Left ventricle myocardium inferior (tissue), 1 donor: ENCODE results near the gene BANF2. TPM values are rescaled to one million over a fixed set of nuclear protein-coding genes. Genes with fewer than 3 reads are reported as not detected.
A peak's percentile ranks its signal among the peaks of the same experiment; 100 is the strongest.

Source experiments
- DNase-seq: peaks from one replicate; pipeline ENCODE4 v3.0.0-alpha.2; 2020
- H3K27ac ChIP-seq: fragments of 200-600 bp; replicated peaks from 2 replicates; pipeline ENCODE4 v1.8.0; 2021
- H3K27me3 ChIP-seq: fragments of 200-600 bp; 2 replicates; pipeline ENCODE4 v1.8.0; 2021; ENCODE audit warnings: low read depth
- H3K36me3 ChIP-seq: fragments of 200-600 bp; 2 replicates; pipeline ENCODE4 v1.8.0; 2021
- H3K4me1 ChIP-seq: fragments of 200-600 bp; 2 replicates; pipeline ENCODE4 v1.8.0; 2021
- H3K4me3 ChIP-seq: fragments of 200-600 bp; 2 replicates; pipeline ENCODE4 v1.8.0; 2021; ENCODE audit warnings: mild to moderate bottlenecking, moderate library complexity
- H3K9me3 ChIP-seq: fragments of 200-600 bp; replicated peaks from 2 replicates; pipeline ENCODE4 v1.8.0; 2021
- CTCF ChIP-seq: fragments of 200-600 bp; IDR thresholded peaks from 2 replicates; pipeline ENCODE4 v1.8.0; 2021; ENCODE audit warnings: antibody characterized with exemption, mild to moderate bottlenecking, borderline replicate concordance
- intact Hi-C: fragments of 100-400 bp; cut with micrococcal nuclease; formaldehyde crosslinking; loops from one replicate; pipeline ENCODE4 v1.11.0; 2022
- total RNA-seq: library from RNA; stranded (reverse); fragmentation: NEBNext Ultra II Directional; extraction: Animal tissue kit (Norgen Biotek cat#: 25700); gene quantifications from one replicate; pipeline ENCODE4 v1.2.1, GENCODE V29; 2021
- donor health status: DM: no; HTN: yes; CAD: no; lungs with severe emphysema.

Gene BANF2
- total RNA-seq, 1 donor from 2014 or later: not detected

- intact Hi-C loops: no loop called here
- peaks cover 40% of the 10 kb centered on the region for H3K4me1 ChIP-seq
- H3K36me3 ChIP-seq: peaks cover 11% of the 10 kb centered on the region
- H3K9me3 ChIP-seq: peaks cover 7% of the 10 kb centered on the region
- H3K4me3 ChIP-seq: peak overlapping the region; percentile 88
- TF ChIP-seq CTCF: no peak
- DNase-seq: no peak
- no peaks in the 10 kb centered on the region for H3K27me3 ChIP-seq
- H3K27ac ChIP-seq: peak overlapping the region; percentile 98
Observed at GRCh38 chr20:17681726-17682102, 18.1 kb upstream of the BANF2 start.

- peak; percentile 70 for TF ChIP-seq CTCF
- DNase-seq: peak; percentile 99
- Histone ChIP-seq H3K4me3 (peak within 1 kb of the TSS; percentile 88), H3K36me3 (peaks cover 6% of the 10 kb centered on the region), H3K9me3 (peaks cover 10% of the 10 kb centered on the region), H3K4me1 (peaks cover 34% of the 10 kb centered on the region), H3K27me3 (no peaks in the 10 kb centered on the region), H3K27ac (peak within 1 kb of the TSS; percentile 98)
- intact Hi-C loops: no loop called here
Observed at GRCh38 chr20:17682103-17682888, 17.5 kb upstream of the BANF2 start, which contains the start of gene RRBP1. RRBP1 (minus strand) TSS chr20:17682242; CDS start chr20:17660507, 21,735 bp downstream.

GRCh38 chr20:17682889-17683198 lies 16.9 kb upstream of the BANF2 start:
- intact Hi-C loops: no loop called here
- peak overlapping the region; percentile 98 for H3K27ac ChIP-seq
- H3K4me1 ChIP-seq: peaks cover 33% of the 10 kb centered on the region
- H3K27me3 ChIP-seq: no peaks in the 10 kb centered on the region
- no peak for DNase-seq
- peak overlapping the region; percentile 88 for H3K4me3 ChIP-seq
- peaks cover under 1% of the 10 kb centered on the region for H3K36me3 ChIP-seq
- no peak for TF ChIP-seq CTCF
- peaks cover 14% of the 10 kb centered on the region for H3K9me3 ChIP-seq

- Histone ChIP-seq H3K27me3 (no peaks in the 10 kb centered on the region), H3K27ac (no peak overlapping the region), H3K36me3 (no peaks in the 10 kb centered on the region), H3K4me1 (peaks cover 27% of the 10 kb centered on the region), H3K4me3 (no peak overlapping the region), H3K9me3 (peaks cover 17% of the 10 kb centered on the region)
- DNase-seq: no peak
- TF ChIP-seq CTCF: no peak
- intact Hi-C loops: no loop called here
Observed at GRCh38 chr20:17683218-17684076, 16.3 kb upstream of the BANF2 start.

- Histone ChIP-seq H3K4me1 (peaks cover 21% of the 10 kb centered on the region), H3K4me3 (no peak overlapping the region), H3K36me3 (no peaks in the 10 kb centered on the region), H3K27ac (no peak overlapping the region), H3K27me3 (no peaks in the 10 kb centered on the region), H3K9me3 (peaks cover 17% of the 10 kb centered on the region)
- no peak for TF ChIP-seq CTCF
- no peak for DNase-seq
- intact Hi-C loops: no loop called here
Observed at GRCh38 chr20:17684077-17684888, 15.5 kb upstream of the BANF2 start.
